ENCODE results near the gene WDR12.
"Not testable (repeated sequence)": the region's sequence is repeated elsewhere in the genome, so short reads cannot be mapped to it uniquely, and the experiment has no call there.

WDR12 gene
- long read RNA-seq, donor 1, full-length matches to known transcripts, result 10 of 15 reads
- long read RNA-seq, donor 1, partial matches to known transcripts, result 5 of 15 reads
- long read RNA-seq, donor 1, other reads (novel, unspliced or antisense), result 0 of 15 reads
- long read RNA-seq, donor 2, full-length matches to known transcripts, result 9 of 9 reads
- long read RNA-seq, donor 2, partial matches to known transcripts, result 0 of 9 reads
- long read RNA-seq, donor 2, other reads (novel, unspliced or antisense), result 0 of 9 reads
- long read RNA-seq, donor 3, full-length matches to known transcripts, result 3 of 3 reads
- long read RNA-seq, donor 3, partial matches to known transcripts, result 0 of 3 reads
- long read RNA-seq, donor 3, other reads (novel, unspliced or antisense), result 0 of 3 reads
- long read RNA-seq, donor 4, full-length matches to known transcripts, result 8 of 16 reads
- long read RNA-seq, donor 4, partial matches to known transcripts, result 8 of 16 reads
- long read RNA-seq, donor 4, other reads (novel, unspliced or antisense), result 0 of 16 reads
- long read RNA-seq, donor 5, full-length matches to known transcripts, result 11 of 11 reads
- long read RNA-seq, donor 5, partial matches to known transcripts, result 0 of 11 reads
- long read RNA-seq, donor 5, other reads (novel, unspliced or antisense), result 0 of 11 reads
- long read RNA-seq, donor 6, full-length matches to known transcripts, result 6 of 6 reads
- long read RNA-seq, donor 6, partial matches to known transcripts, result 0 of 6 reads
- long read RNA-seq, donor 6, other reads (novel, unspliced or antisense), result 0 of 6 reads
- long read RNA-seq, donor 7, full-length matches to known transcripts, result 12 of 17 reads
- long read RNA-seq, donor 7, partial matches to known transcripts, result 5 of 17 reads
- long read RNA-seq, donor 7, other reads (novel, unspliced or antisense), result 0 of 17 reads
- long read RNA-seq, donor 8, full-length matches to known transcripts, result 13 of 19 reads
- long read RNA-seq, donor 8, partial matches to known transcripts, result 6 of 19 reads
- long read RNA-seq, donor 8, other reads (novel, unspliced or antisense), result 0 of 19 reads

DNA sequence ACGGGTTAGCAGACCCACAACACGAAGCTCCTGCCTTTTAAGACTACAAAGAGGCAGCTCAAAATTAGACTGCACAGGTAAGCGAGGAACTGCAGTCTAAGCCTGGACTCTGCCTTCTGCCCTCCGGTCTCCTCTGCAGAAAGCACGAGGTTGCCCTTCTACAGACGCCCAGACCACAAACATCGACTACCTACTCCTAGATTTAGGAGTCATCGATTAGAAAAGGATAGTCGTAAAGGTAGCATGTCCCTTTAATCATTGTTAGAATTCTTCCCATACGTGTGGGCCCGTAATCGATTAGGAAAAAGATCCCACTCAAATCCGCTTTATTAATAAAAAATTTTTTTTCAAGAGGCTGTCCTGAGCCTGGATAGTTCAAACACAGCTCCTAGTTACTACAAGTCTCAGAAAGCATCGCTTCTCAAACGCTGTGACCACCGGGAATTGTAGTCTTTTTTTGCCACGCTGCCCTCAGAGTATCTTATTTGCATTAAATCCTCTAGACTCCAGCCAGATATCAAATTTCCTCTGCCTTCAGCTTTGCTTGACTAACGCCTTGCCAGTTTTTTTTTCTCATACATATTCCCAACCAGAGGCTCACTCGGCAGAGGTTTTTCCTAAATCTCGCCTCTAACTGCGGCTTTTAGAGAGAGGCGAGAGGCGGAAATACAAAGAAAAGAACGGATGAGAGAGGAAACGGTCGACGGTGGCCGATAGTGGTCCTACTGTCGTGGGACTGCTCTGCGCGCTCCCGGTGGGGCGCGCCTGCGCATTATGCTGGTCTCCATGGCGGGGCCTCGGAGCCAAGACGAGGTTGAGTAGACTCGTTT is at the start of gene WDR12, which contains the start of gene CARF:
Gene WDR12, minus strand, starts transcription at position 162 of the 830 bp plus-strand sequence. CDS start 197 bp downstream, outside the sequence.
Gene CARF, plus strand, starts transcription at position 764 of the 830 bp plus-strand sequence. CDS start 29,628 bp downstream, outside the sequence.
- DNase-seq, result peak; percentile 95

DNA sequence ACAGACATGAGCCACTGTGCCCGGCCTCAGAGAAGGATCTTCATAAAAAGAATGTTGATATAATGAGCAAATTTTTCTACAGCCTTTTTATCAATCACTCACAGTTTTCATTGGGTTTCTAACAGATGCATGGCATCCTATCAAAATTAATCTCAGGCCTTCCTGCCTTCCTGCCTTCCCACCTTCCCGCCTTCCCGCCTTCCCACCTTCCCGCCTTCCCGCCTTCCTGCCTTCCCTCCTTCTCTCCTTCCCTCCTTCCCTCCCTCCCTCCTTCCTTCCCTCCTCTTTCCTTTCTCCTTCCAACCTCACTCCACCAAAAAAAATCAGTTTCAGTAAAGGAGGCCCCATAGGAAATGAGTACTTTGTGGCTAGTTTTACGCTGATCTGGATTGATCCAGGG is 49.1 kb upstream of the WDR12 start:
- no peak for DNase-seq

- DNase-seq, result no peak
These were observed 39.1 kb upstream of the WDR12 start for GRCh38 chr2:202950592-202950991.

DNA sequence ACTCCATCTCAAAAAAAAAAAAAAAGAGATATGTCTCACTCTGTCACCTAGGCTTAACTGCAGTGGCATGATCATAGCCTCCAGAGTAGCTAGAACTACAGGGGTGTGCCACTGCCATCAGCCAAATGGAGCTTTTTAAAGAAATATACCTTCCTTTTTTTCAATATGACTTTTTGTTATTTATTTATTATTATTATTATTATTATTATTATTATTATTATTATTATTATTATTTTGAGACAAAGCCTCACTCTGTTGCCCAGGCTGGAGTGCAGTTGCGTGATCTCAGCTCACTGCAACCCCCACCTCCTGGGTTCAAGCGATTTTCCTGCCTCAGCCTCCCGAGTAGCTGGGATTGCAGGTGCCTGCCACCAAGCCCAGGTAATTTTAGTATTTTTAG is 37.9 kb upstream of the WDR12 start:
- not testable (repeated sequence) for DNase-seq

DNA sequence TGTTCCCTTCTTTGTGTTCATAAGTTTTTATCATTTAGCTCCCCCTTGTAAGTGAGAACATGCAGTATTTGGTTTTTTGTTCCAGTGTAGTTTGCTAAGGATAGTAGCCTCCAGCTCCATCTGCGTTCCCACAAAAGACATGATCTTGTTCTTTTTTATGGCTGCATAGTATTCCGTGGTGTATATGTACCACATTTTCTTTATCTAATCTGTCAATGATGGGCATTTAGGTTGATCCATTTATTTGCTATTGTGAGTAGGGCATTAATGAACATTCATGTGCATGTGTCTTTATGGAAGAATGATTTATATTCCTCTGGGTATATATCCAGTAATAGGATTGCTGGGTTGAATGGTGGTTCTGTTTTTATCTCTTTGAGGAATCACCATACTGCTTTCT is 34.0 kb upstream of the WDR12 start:
- DNase-seq, result no peak

DNA sequence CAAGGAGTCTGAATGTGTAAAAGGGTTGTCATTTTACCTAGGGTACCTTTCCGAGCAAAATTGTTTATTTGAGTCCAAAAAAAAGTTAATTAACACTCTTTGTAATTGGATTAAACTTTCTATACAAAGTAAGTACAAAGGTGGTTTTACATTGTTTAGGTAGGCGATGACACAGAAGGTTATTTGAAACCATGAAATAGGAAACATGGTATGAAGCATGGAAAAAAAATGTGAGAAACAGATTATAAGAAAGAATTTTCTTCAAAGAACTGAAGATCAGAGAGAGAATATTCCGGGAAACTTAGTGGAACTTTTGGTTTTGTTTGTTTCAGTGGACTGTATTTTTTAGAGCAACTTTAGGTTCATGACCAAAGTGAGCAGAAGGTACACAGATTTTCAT is 33.3 kb upstream of the WDR12 start:
- DNase-seq, result no peak

DNA sequence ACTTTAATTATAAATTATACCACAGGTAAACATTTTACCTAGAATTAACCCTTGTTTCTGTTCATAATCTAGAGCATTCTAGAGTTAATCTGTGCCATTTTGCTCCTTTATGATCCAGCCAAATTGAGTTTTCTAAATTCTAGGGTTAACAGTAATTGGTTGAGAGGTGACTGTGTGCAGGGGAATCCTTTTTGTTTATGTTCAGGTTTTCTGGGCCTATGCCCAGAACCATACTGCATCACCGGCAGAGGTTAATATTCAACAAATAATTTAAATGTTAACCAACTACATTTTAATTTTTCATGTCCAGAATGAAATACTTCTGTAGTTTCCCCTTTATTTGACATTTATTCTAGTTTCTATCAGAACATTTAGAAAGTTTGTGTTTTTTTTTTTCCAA is 32.9 kb upstream of the WDR12 start:
- no peak for DNase-seq

GRCh38 chr2:202941771-202942170 is 30.3 kb upstream of the WDR12 start:
- DNase-seq, result no peak

- no peak for DNase-seq
These were observed 27.5 kb upstream of the WDR12 start for GRCh38 chr2:202938960-202939359.

DNA sequence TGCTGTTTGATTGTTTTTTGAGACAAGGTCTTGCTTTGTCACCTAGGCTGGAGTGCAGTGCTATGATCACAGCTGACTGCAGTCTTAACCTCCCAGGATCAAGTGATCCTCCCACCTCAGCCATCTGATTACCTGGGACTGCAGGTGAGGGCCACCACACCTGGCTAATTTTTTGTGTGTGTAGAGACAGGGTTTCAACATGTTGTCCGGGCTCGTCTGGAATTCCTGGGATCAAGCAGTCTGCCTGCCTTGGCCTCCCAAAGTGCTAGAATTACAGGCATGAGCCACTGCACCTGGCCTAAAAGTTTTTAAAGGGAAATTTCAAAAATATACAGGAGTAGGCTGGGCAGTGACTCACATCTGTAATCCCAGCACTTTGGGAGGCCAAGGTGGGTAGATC is 23.0 kb upstream of the WDR12 start:
- DNase-seq, result no peak

- DNase-seq, result no peak
These were observed 22.5 kb upstream of the WDR12 start for GRCh38 chr2:202933958-202934357.

GRCh38 chr2:202933139-202933510 is 21.7 kb upstream of the WDR12 start:
- no peak for DNase-seq

DNA sequence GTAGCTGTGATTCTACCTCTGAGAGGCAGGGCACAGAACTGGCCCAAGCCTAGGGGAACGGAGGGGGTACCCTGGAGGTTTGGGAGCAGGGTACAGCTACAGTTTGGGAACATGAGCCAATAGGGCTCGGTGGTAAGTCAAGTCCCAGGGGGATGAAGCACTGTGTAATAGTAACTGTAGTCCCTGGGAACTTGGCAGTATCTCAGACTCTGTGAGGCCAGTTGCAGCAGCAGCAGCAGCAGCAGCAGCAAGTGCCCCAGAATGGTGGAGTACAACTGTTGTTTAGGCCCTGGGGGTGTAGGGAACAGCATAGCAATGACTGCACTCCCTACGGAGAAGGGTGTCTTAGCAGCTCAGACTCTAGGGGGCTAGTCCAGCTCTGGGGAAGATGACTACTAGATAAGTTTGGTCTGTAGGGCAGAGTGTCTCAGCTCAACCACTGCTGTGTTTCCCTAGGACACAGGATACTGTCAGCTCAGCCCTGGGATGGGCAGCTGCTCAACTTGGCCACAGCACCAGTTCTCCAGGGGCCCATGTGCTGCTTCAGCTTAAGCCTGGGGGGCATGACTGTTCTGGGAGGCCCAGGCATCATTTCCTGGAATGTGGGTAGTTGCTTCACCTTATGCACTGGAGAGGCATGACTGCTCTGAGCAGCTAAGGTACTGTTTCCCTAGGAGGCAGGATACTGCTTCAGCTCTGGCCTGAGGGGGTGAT is 21.1 kb upstream of the WDR12 start:
- no peak for DNase-seq

DNA sequence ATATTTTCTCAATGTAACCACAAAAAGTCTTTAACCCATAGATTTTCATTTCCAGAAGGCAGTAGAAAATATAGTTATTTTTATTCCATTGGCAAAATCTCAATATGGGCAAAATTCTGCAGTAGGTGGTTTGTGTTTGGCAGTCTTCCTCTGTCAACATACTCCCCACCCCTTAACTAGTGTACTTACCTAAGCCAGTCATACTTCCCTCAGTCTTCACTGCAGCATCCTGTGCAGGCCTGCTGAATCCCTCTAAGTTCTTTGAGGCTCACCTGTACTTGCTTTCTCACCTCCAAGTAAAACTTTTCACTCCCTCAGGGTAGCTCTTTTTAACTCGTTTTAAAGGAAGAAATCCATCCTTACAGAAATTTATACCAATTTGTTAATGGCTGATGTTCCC is 7.4 kb upstream of the WDR12 start:
- no peak for DNase-seq

DNA sequence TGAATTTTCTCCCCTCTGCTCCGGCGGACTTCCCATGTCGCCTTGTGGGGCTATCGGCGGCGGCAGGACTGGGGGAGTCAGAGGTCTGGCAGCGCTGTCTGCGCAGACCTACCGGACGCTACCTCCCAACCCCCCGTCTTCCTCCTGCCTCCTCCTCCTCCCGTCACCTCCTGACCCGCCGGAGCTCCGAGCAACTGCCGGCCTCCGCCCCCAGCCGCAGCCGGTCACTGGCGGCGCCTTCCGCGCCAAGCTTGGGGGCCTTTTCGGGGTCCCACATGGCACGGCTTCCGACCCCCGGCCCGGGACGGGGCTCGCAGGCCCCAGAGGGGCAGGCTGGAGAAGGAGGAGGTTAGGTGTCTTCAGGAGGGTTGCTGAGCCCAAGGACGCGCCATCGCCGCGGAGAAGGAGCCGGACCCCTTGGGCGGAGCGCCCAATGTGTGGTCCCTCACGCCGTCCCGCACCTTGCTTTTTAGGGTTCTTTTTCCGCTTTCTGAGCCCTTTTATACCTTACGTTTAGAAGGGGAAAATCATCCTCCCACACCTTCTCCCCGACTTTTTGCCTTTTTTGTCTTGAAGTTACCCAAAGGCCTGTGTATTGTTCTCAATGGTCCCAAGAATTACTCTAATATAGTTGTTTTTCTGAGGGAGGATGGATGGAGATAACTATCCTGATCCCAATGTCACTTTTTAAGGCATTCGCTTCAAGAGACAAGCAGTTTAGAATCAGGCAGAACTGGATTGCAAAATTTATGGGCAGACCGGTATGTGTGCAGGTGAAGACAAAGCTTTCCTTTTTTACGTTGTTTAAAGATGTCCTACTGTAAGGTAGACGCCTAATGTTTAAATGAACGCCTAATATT is 1.1 kb upstream of the WDR12 start:
- peak; percentile 67 for DNase-seq

DNA sequence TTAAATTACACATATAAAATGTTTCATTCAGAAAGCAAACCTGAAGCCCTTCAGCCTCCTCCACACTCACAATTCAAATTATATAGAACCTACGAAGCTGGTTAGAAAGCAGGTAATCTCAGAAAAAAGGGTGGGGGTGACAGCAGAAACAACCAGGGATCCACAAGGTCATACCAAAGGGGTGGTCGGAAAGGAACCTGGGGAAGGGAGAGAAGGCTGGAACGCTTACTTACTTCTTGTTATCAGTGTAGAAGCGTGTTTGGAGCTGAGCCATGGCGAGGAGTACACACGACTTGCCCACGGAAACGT is 316 bp downstream of the WDR12 start:
- no peak for DNase-seq

- no peak for DNase-seq
These were observed 775 bp downstream of the WDR12 start for GRCh38 chr2:202910698-202911097.

- not testable (repeated sequence) for DNase-seq
These were observed 1.2 kb downstream of the WDR12 start for GRCh38 chr2:202910250-202910649.

- DNase-seq, result no peak
These were observed 1.9 kb downstream of the WDR12 start for GRCh38 chr2:202909394-202910192.

- no peak for DNase-seq
These were observed 3.3 kb downstream of the WDR12 start for GRCh38 chr2:202908186-202908585.
